HepG2 (cell line): ENCODE results near the gene SPECC1L.

Source experiments
- HCFC1 ChIP-seq: fragments of 150-350 bp; IDR thresholded peaks from 2 replicates; pipeline ENCODE4 v1.6.1; 2014; ENCODE audit warnings: low read depth, low read length
- NBN ChIP-seq: fragments of 450-650 bp; conservative IDR thresholded peaks from 2 replicates; pipeline ENCODE4 v1.6.1; 2017
- RCOR2 ChIP-seq: IDR thresholded peaks from 2 replicates; pipeline ENCODE4 v1.6.1; 2016; ENCODE audit warnings: missing biosample characterization, missing genetic modification reagents
- ZNF839 ChIP-seq: sonication (generic); formaldehyde crosslinking; IDR thresholded peaks from 2 replicates; pipeline ENCODE4 v1.4.0; 2020; ENCODE audit warnings: missing genetic modification reagents, mild to moderate bottlenecking, borderline replicate concordance
- TF ChIP-seq, protein P1 (sequence below): sonication (generic); formaldehyde crosslinking; IDR thresholded peaks from one replicate; pipeline ENCODE4 v1.5.1; 2020; ENCODE audit warnings: mild to moderate bottlenecking, missing genetic modification reagents; ENCODE audit errors: not compliant biosample characterization
- TF ChIP-seq, protein P2 (sequence below): sonication (generic); formaldehyde crosslinking; IDR thresholded peaks from 2 replicates; pipeline ENCODE4 v1.5.0; 2020; ENCODE audit warnings: mild to moderate bottlenecking, missing genetic modification reagents, moderate library complexity
- TF ChIP-seq, protein P3 (sequence below): sonication (generic); formaldehyde crosslinking; IDR thresholded peaks from 2 replicates; pipeline ENCODE4 v1.5.0; 2020; ENCODE audit warnings: missing genetic modification reagents, mild to moderate bottlenecking, borderline replicate concordance
- TF ChIP-seq, protein P4 (sequence below): sonication (generic); formaldehyde crosslinking; IDR thresholded peaks from 2 replicates; pipeline ENCODE4 v1.5.1; 2020; ENCODE audit warnings: mild to moderate bottlenecking, missing genetic modification reagents, borderline replicate concordance

DNA sequence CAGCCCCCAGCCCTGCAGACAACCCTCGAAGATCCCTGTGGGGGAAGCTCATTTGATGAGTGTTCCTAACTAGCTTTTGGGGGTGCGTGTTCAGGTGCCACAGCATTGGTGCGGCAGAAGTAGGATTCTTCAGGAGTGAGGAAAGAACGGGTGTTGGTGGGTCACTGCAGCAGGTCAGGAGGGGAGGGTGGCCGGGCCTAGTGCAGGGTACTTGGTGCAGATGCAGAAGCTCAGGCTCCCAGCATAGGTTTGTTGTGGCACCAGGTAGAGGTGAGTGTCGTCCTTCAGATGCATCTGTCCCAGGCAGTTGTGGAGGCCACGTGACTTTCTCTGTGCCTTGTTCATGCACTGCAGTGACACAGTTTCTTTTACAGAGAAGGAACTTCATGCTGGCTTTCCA is 141.6 kb downstream of the SPECC1L start:
- TF ChIP-seq NBN (no peak), ZNF839 (CRISPR knock-in tag) (no peak), RCOR2 (CRISPR knock-in tag) (no peak), HCFC1 (no peak)
- TF ChIP-seq, protein P1, sequence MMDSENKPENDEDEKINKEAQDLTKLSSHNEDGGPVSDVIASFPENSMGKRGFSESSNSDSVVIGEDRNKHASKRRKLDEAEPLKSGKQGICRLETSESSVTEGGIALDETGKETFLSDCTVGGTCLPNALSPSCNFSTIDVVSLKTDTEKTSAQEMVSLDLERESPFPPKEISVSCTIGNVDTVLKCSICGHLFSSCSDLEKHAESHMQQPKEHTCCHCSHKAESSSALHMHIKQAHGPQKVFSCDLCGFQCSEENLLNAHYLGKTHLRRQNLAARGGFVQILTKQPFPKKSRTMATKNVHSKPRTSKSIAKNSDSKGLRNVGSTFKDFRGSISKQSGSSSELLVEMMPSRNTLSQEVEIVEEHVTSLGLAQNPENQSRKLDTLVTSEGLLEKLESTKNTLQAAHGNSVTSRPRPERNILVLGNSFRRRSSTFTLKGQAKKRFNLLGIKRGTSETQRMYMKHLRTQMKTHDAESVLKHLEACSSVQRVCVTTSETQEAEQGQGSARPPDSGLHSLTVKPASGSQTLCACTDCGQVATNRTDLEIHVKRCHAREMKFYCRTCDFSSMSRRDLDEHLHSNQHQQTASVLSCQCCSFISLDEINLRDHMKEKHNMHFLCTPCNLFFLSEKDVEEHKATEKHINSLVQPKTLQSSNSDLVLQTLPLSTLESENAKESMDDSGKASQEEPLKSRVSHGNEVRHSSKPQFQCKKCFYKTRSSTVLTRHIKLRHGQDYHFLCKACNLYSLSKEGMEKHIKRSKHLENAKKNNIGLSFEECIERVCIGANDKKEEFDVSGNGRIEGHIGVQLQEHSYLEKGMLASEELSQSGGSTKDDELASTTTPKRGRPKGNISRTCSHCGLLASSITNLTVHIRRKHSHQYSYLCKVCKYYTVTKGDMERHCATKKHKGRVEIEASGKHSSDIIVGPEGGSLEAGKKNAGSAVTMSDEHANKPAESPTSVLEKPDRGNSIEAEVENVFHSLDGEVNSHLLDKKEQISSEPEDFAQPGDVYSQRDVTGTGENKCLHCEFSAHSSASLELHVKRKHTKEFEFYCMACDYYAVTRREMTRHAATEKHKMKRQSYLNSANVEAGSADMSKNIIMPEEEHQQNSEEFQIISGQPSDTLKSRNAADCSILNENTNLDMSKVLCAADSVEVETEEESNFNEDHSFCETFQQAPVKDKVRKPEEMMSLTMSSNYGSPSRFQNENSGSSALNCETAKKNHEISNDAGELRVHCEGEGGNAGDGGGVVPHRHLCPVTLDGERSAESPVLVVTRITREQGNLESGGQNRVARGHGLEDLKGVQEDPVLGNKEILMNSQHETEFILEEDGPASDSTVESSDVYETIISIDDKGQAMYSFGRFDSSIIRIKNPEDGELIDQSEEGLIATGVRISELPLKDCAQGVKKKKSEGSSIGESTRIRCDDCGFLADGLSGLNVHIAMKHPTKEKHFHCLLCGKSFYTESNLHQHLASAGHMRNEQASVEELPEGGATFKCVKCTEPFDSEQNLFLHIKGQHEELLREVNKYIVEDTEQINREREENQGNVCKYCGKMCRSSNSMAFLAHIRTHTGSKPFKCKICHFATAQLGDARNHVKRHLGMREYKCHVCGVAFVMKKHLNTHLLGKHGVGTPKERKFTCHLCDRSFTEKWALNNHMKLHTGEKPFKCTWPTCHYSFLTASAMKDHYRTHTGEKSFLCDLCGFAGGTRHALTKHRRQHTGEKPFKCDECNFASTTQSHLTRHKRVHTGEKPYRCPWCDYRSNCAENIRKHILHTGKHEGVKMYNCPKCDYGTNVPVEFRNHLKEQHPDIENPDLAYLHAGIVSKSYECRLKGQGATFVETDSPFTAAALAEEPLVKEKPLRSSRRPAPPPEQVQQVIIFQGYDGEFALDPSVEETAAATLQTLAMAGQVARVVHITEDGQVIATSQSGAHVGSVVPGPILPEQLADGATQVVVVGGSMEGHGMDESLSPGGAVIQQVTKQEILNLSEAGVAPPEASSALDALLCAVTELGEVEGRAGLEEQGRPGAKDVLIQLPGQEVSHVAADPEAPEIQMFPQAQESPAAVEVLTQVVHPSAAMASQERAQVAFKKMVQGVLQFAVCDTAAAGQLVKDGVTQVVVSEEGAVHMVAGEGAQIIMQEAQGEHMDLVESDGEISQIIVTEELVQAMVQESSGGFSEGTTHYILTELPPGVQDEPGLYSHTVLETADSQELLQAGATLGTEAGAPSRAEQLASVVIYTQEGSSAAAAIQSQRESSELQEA (CRISPR knock-in tag): no peak
- TF ChIP-seq, protein P2, sequence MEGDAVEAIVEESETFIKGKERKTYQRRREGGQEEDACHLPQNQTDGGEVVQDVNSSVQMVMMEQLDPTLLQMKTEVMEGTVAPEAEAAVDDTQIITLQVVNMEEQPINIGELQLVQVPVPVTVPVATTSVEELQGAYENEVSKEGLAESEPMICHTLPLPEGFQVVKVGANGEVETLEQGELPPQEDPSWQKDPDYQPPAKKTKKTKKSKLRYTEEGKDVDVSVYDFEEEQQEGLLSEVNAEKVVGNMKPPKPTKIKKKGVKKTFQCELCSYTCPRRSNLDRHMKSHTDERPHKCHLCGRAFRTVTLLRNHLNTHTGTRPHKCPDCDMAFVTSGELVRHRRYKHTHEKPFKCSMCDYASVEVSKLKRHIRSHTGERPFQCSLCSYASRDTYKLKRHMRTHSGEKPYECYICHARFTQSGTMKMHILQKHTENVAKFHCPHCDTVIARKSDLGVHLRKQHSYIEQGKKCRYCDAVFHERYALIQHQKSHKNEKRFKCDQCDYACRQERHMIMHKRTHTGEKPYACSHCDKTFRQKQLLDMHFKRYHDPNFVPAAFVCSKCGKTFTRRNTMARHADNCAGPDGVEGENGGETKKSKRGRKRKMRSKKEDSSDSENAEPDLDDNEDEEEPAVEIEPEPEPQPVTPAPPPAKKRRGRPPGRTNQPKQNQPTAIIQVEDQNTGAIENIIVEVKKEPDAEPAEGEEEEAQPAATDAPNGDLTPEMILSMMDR: no peak
- TF ChIP-seq, protein P3, sequence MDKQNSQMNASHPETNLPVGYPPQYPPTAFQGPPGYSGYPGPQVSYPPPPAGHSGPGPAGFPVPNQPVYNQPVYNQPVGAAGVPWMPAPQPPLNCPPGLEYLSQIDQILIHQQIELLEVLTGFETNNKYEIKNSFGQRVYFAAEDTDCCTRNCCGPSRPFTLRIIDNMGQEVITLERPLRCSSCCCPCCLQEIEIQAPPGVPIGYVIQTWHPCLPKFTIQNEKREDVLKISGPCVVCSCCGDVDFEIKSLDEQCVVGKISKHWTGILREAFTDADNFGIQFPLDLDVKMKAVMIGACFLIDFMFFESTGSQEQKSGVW (CRISPR knock-in tag): no peak
- TF ChIP-seq, protein P4, sequence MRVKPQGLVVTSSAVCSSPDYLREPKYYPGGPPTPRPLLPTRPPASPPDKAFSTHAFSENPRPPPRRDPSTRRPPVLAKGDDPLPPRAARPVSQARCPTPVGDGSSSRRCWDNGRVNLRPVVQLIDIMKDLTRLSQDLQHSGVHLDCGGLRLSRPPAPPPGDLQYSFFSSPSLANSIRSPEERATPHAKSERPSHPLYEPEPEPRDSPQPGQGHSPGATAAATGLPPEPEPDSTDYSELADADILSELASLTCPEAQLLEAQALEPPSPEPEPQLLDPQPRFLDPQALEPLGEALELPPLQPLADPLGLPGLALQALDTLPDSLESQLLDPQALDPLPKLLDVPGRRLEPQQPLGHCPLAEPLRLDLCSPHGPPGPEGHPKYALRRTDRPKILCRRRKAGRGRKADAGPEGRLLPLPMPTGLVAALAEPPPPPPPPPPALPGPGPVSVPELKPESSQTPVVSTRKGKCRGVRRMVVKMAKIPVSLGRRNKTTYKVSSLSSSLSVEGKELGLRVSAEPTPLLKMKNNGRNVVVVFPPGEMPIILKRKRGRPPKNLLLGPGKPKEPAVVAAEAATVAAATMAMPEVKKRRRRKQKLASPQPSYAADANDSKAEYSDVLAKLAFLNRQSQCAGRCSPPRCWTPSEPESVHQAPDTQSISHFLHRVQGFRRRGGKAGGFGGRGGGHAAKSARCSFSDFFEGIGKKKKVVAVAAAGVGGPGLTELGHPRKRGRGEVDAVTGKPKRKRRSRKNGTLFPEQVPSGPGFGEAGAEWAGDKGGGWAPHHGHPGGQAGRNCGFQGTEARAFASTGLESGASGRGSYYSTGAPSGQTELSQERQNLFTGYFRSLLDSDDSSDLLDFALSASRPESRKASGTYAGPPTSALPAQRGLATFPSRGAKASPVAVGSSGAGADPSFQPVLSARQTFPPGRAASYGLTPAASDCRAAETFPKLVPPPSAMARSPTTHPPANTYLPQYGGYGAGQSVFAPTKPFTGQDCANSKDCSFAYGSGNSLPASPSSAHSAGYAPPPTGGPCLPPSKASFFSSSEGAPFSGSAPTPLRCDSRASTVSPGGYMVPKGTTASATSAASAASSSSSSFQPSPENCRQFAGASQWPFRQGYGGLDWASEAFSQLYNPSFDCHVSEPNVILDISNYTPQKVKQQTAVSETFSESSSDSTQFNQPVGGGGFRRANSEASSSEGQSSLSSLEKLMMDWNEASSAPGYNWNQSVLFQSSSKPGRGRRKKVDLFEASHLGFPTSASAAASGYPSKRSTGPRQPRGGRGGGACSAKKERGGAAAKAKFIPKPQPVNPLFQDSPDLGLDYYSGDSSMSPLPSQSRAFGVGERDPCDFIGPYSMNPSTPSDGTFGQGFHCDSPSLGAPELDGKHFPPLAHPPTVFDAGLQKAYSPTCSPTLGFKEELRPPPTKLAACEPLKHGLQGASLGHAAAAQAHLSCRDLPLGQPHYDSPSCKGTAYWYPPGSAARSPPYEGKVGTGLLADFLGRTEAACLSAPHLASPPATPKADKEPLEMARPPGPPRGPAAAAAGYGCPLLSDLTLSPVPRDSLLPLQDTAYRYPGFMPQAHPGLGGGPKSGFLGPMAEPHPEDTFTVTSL (CRISPR knock-in tag): no peak
